GM23338 (cell line): ENCODE measurements around the gene DUSP8. TPM values are rescaled to one million over a fixed set of nuclear protein-coding genes. Genes with fewer than 3 reads are reported as not detected.

ENCODE experiments used
- ATAC-seq: fragments of 200-7000 bp; cut with Tn5 transposase; 3 replicates; pipeline ENCODE4 v1.9.1; 2020
- DNase-seq: peaks from one replicate; pipeline ENCODE4 v3.0.0-alpha.2; 2015; ENCODE audit warnings: low spot score
- H2AFZ ChIP-seq: fragments of 200-600 bp; sonication (generic); 2 replicates; pipeline ENCODE4 v1.8.0; 2016; ENCODE audit warnings: antibody characterized with exemption, mild to moderate bottlenecking, moderate library complexity
- H3F3A ChIP-seq: fragments of 200-600 bp; sonication (generic); replicated peaks from 2 replicates; pipeline ENCODE4 v1.8.0; 2017; ENCODE audit warnings: antibody characterized with exemption, mixed run types, low read depth
- H3K27ac ChIP-seq: fragments of 200-600 bp; sonication (generic); 2 replicates; pipeline ENCODE4 v1.6.1; 2016; ENCODE audit warnings: low read depth
- H3K27me3 ChIP-seq: fragments of 200-600 bp; sonication (generic); 2 replicates; pipeline ENCODE4 v1.8.0; 2016; ENCODE audit warnings: mild to moderate bottlenecking, mixed run types, moderate library complexity; ENCODE audit not compliant: insufficient read depth
- H3K36me3 ChIP-seq: fragments of 200-600 bp; sonication (generic); 2 replicates; pipeline ENCODE4 v1.8.0; 2016; ENCODE audit warnings: mild to moderate bottlenecking; ENCODE audit not compliant: insufficient read depth
- H3K4me1 ChIP-seq: fragments of 200-600 bp; sonication (generic); 2 replicates; pipeline ENCODE4 v1.8.0; 2016; ENCODE audit warnings: mild to moderate bottlenecking, moderate library complexity; ENCODE audit not compliant: insufficient read depth
- H3K4me2 ChIP-seq: fragments of 200-600 bp; sonication (generic); 2 replicates; pipeline ENCODE4 v1.7.1; 2017; ENCODE audit warnings: mixed run types
- H3K4me3 ChIP-seq: fragments of 200-600 bp; sonication (generic); 2 replicates; pipeline ENCODE4 v1.6.1; 2016; ENCODE audit warnings: mixed run types
- H3K79me2 ChIP-seq: fragments of 200-600 bp; sonication (generic); replicated peaks from 2 replicates; pipeline ENCODE4 v1.8.0; 2017; ENCODE audit warnings: mild to moderate bottlenecking; ENCODE audit not compliant: insufficient read depth
- H3K9me2 ChIP-seq: fragments of 200-600 bp; sonication (generic); 2 replicates; pipeline ENCODE4 v1.8.0; 2017; ENCODE audit not compliant: insufficient read depth
- H4K20me1 ChIP-seq: fragments of 200-600 bp; sonication (generic); replicated peaks from 2 replicates; pipeline ENCODE4 v1.8.0; 2017; ENCODE audit warnings: mild to moderate bottlenecking; ENCODE audit not compliant: insufficient read depth
- H3K27ac Mint-ChIP-seq: 2 replicates; pipeline ENCODE4 v1.8.0; 2020; ENCODE audit warnings: inconsistent platforms, mild to moderate bottlenecking, moderate library complexity, mixed read lengths
- H3K27me3 Mint-ChIP-seq: 3 replicates; pipeline ENCODE4 v1.8.0; 2022; ENCODE audit warnings: low read depth, mild to moderate bottlenecking, moderate library complexity, mixed read lengths, inconsistent platforms; ENCODE audit not compliant: insufficient read depth, poor library complexity
- H3K36me3 Mint-ChIP-seq: 3 replicates; pipeline ENCODE4 v1.8.0; 2021; ENCODE audit warnings: low read depth, mild to moderate bottlenecking, inconsistent platforms, moderate library complexity, mixed read lengths
- H3K4me1 Mint-ChIP-seq: 3 replicates; pipeline ENCODE4 v1.8.0; 2020; ENCODE audit warnings: mild to moderate bottlenecking, inconsistent platforms, mixed read lengths
- H3K4me3 Mint-ChIP-seq: 3 replicates; pipeline ENCODE4 v1.8.0; 2021; ENCODE audit warnings: moderate library complexity, mild to moderate bottlenecking, inconsistent platforms, mixed read lengths
- H3K9me3 Mint-ChIP-seq: 3 replicates; pipeline ENCODE4 v1.8.0; 2020; ENCODE audit warnings: moderate library complexity, mild to moderate bottlenecking, inconsistent platforms, mixed read lengths
- EZH2 ChIP-seq: fragments of 200-600 bp; sonication (generic); IDR thresholded peaks from one replicate; pipeline ENCODE4 v1.8.0; 2017; ENCODE audit warnings: antibody characterized with exemption, mild to moderate bottlenecking, low read depth; ENCODE audit not compliant: unreplicated experiment
- JUNB ChIP-seq: IDR thresholded peaks from one replicate; pipeline ENCODE4 v1.6.1; 2016; ENCODE audit warnings: antibody characterized with exemption; ENCODE audit not compliant: unreplicated experiment
- POLR2AphosphoS5 ChIP-seq: IDR thresholded peaks from 2 replicates; pipeline ENCODE4 v1.6.1; 2016; ENCODE audit warnings: antibody characterized with exemption, low read depth
- ZNF114 ChIP-seq: fragments of 250-450 bp; sonication (Bioruptor Pico); IDR thresholded peaks from 2 replicates; pipeline ENCODE4 v1.5.0; 2020; ENCODE audit warnings: mild to moderate bottlenecking, moderate library complexity
- polyA plus RNA-seq: library from polyadenylated mRNA; unstranded; fragments of >200 nt; fragmentation: Nextera tagmentation; extraction: Ambion mirVana; gene quantifications from 2 replicates; pipeline ENCODE4 v1.2.1, GENCODE V29; 2016
- total RNA-seq: library from RNA; depleted of rRNA; stranded (reverse); fragments of >200 nt; shearing (Covaris generic); gene quantifications from 2 replicates; pipeline ENCODE4 v1.2.3, GENCODE V29; 2014
- TF ChIP-seq, protein P1 (sequence below), 2 experiments: fragments of 200-600 bp in 1 of 2; sonication (generic) in 1 of 2; conservative IDR thresholded peaks; 2 replicates each; pipeline versions ENCODE4 v1.5.1 to v1.6.1; 2016 to 2017; ENCODE audit warnings: antibody characterized with exemption in 2 of 2, low read depth in 2 of 2, mild to moderate bottlenecking in 2 of 2, moderate library complexity in 1 of 2
- TF ChIP-seq, protein P2 (sequence below): IDR thresholded peaks from 2 replicates; pipeline ENCODE4 v1.6.1; 2016; ENCODE audit warnings: antibody characterized with exemption

The DUSP8 gene
- total and polyA plus RNA-seq, 2 experiments from 2014 or later: 1.1 TPM

- TF ChIP-seq, protein P1, sequence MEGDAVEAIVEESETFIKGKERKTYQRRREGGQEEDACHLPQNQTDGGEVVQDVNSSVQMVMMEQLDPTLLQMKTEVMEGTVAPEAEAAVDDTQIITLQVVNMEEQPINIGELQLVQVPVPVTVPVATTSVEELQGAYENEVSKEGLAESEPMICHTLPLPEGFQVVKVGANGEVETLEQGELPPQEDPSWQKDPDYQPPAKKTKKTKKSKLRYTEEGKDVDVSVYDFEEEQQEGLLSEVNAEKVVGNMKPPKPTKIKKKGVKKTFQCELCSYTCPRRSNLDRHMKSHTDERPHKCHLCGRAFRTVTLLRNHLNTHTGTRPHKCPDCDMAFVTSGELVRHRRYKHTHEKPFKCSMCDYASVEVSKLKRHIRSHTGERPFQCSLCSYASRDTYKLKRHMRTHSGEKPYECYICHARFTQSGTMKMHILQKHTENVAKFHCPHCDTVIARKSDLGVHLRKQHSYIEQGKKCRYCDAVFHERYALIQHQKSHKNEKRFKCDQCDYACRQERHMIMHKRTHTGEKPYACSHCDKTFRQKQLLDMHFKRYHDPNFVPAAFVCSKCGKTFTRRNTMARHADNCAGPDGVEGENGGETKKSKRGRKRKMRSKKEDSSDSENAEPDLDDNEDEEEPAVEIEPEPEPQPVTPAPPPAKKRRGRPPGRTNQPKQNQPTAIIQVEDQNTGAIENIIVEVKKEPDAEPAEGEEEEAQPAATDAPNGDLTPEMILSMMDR (conservative IDR thresholded peaks at IDR 0.05; ENCODE audit: low read depth in 2 of 2): no peak
- TF ChIP-seq POLR2AphosphoS5 (no peak), EZH2 (no peak)
- TF ChIP-seq, protein P2, sequence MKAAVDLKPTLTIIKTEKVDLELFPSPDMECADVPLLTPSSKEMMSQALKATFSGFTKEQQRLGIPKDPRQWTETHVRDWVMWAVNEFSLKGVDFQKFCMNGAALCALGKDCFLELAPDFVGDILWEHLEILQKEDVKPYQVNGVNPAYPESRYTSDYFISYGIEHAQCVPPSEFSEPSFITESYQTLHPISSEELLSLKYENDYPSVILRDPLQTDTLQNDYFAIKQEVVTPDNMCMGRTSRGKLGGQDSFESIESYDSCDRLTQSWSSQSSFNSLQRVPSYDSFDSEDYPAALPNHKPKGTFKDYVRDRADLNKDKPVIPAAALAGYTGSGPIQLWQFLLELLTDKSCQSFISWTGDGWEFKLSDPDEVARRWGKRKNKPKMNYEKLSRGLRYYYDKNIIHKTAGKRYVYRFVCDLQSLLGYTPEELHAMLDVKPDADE: no peak
These were observed 10.8 kb downstream of the DUSP8 start (continued) for GRCh38 chr11:1561266-1561665.

GRCh38 chr11:1560649-1561251 is 11.3 kb downstream of the DUSP8 start:
- no peaks in the 10 kb centered on the region for H3K79me2 ChIP-seq
- DNase-seq: no peak
- H3F3A ChIP-seq: no peaks in the 10 kb centered on the region
- no peak overlapping the region for H3K4me3 ChIP-seq
- H3K4me1 ChIP-seq: peaks cover 33% of the 10 kb centered on the region
- H3K4me3 Mint-ChIP-seq: no peak overlapping the region
- no peak overlapping the region for H3K27ac Mint-ChIP-seq
- no peak for TF ChIP-seq POLR2AphosphoS5
- TF ChIP-seq, protein P1 (conservative IDR thresholded peaks at IDR 0.05; ENCODE audit: low read depth in 2 of 2): 0 out of 4 replicates have a peak, but pooled peaks of 1 of the 2 experiments have one; percentile 19
- no peaks in the 10 kb centered on the region for H3K36me3 ChIP-seq
- H2AFZ ChIP-seq: no peak overlapping the region
- no peaks in the 10 kb centered on the region for H3K9me3 Mint-ChIP-seq
- H3K4me2 ChIP-seq: no peak overlapping the region
- H3K4me1 Mint-ChIP-seq: peaks cover 18% of the 10 kb centered on the region; the same call in 2 of the 3 replicates
- peaks cover 41% of the 10 kb centered on the region for H3K27me3 Mint-ChIP-seq
- H3K27ac ChIP-seq: no peak overlapping the region
- no peak for ATAC-seq
- no peaks in the 10 kb centered on the region for H3K9me2 ChIP-seq
- H3K36me3 Mint-ChIP-seq: no peaks in the 10 kb centered on the region
- H3K27me3 ChIP-seq: peaks cover 26% of the 10 kb centered on the region
- no peaks in the 10 kb centered on the region for H4K20me1 ChIP-seq

- Mint-ChIP-seq H3K4me3 (no peak overlapping the region), H3K4me1 (peaks cover 21% of the 10 kb centered on the region; the same call in 2 of the 3 replicates), H3K27ac (no peak overlapping the region), H3K36me3 (no peaks in the 10 kb centered on the region), H3K9me3 (no peaks in the 10 kb centered on the region), H3K27me3 (peaks cover 46% of the 10 kb centered on the region)
- no peak overlapping the region for H3K27ac ChIP-seq
- H2AFZ ChIP-seq: no peak overlapping the region
- no peaks in the 10 kb centered on the region for H3F3A ChIP-seq
- no peak for ATAC-seq
- no peaks in the 10 kb centered on the region for H3K79me2 ChIP-seq
- peaks cover 34% of the 10 kb centered on the region for H3K4me1 ChIP-seq
- H4K20me1 ChIP-seq: no peaks in the 10 kb centered on the region
- no peak overlapping the region for H3K4me2 ChIP-seq
- H3K36me3 ChIP-seq: no peaks in the 10 kb centered on the region
- H3K4me3 ChIP-seq: no peak overlapping the region
- no peaks in the 10 kb centered on the region for H3K9me2 ChIP-seq
- peaks cover 32% of the 10 kb centered on the region for H3K27me3 ChIP-seq
- DNase-seq: no peak
- TF ChIP-seq JUNB: no peak
- TF ChIP-seq ZNF114 (CRISPR knock-in tag): no peak
- TF ChIP-seq, protein P2: no peak
These were observed 11.9 kb downstream of the DUSP8 start for GRCh38 chr11:1560002-1560648.
